H1 (cell line): ENCODE results near the gene C14orf132. TPM values are rescaled to one million over a fixed set of nuclear protein-coding genes. Genes with fewer than 3 reads are reported as not detected.

Source experiments
- CTCF ChIA-PET: fragments of 300-600 bp; sonication (Branson Sonifier 250); formaldehyde crosslinking; loops from one replicate; lab custom pipeline; 2021; ENCODE audit not compliant: partially characterized antibody; lab: Charles Lee
- POLR2A ChIA-PET: fragments of 300-600 bp; sonication (Branson Sonifier 250); formaldehyde crosslinking; loops from one replicate; lab custom pipeline; 2021; ENCODE audit warnings: inconsistent platforms; ENCODE audit not compliant: partially characterized antibody; lab: Charles Lee
- DNase-seq, 2 experiments: peaks; one replicate each; pipeline versions ENCODE4 v3.0.0 to v3.0.0-alpha.2; 2010 to 2022; ENCODE audit warnings: low spot score in 2 of 2, low read depth in 1 of 2, mixed read lengths in 1 of 2
- FAIRE-seq: peaks from 2 replicates; lab custom pipeline; 2011; peaks lifted over from hg19 to GRCh38; lab: Jason Lieb, UNC
- H2AFZ ChIP-seq: 2 replicates; pipeline ENCODE4 v1.8.1; 2012; ENCODE audit warnings: low read length, inconsistent platforms
- H2AK5ac ChIP-seq: 2 replicates; pipeline ENCODE4 v1.6.1; 2013; ENCODE audit warnings: low read depth, low read length
- H2BK120ac ChIP-seq: replicated peaks from 2 replicates; pipeline ENCODE3; 2013; ENCODE audit warnings: low read depth, low read length, inconsistent platforms
- H2BK12ac ChIP-seq: 2 replicates; pipeline ENCODE4 v1.6.1; 2013; ENCODE audit warnings: low read depth, low read length
- H2BK15ac ChIP-seq: 2 replicates; pipeline ENCODE4 v1.6.1; 2013; ENCODE audit warnings: low read length
- H2BK20ac ChIP-seq: 2 replicates; pipeline ENCODE4 v1.6.1; 2013; ENCODE audit warnings: low read length
- H2BK5ac ChIP-seq: 2 replicates; pipeline ENCODE4 v1.6.1; 2013; ENCODE audit warnings: low read depth, low read length
- H3K14ac ChIP-seq: 2 replicates; pipeline ENCODE4 v1.6.1; 2013; ENCODE audit warnings: inconsistent platforms; ENCODE audit not compliant: insufficient read length
- H3K18ac ChIP-seq: 2 replicates; pipeline ENCODE4 v1.6.1; 2013; ENCODE audit warnings: low read length; ENCODE audit errors: extremely low read depth
- H3K23ac ChIP-seq: 2 replicates; pipeline ENCODE4 v1.6.1; 2013; ENCODE audit warnings: inconsistent platforms; ENCODE audit not compliant: insufficient read length
- H3K23me2 ChIP-seq: 2 replicates; pipeline ENCODE4 v1.6.1; 2013; ENCODE audit warnings: low read depth, low read length
- H3K27ac ChIP-seq: 2 replicates; pipeline ENCODE4 v1.6.1; 2011; ENCODE audit warnings: low read depth, low read length, inconsistent platforms
- H3K27me3 ChIP-seq, 4 experiments: replicated peaks in 1 of 4; 1 replicate in 1 of 4; 2 replicates in 3 of 4; pipeline versions ENCODE4 v1.6.1 to v1.8.1; 2011 to 2013; ENCODE audit warnings: low read length in 3 of 4, mild to moderate bottlenecking in 3 of 4, inconsistent platforms in 2 of 4, mixed read lengths in 2 of 4, moderate library complexity in 1 of 4; ENCODE audit not compliant: control insufficient read depth in 3 of 4, insufficient read depth in 3 of 4; ENCODE audit errors: extremely low read depth in 1 of 4
- H3K36me3 ChIP-seq, 4 experiments: 2 replicates each; pipeline versions ENCODE4 v1.6.1 to v1.8.1; 2011 to 2013; ENCODE audit warnings: mild to moderate bottlenecking in 4 of 4, low read length in 3 of 4, moderate library complexity in 2 of 4, control low read depth in 1 of 4, inconsistent platforms in 1 of 4; ENCODE audit not compliant: insufficient read depth in 4 of 4, control insufficient read depth in 2 of 4
- H3K4ac ChIP-seq: replicated peaks from 2 replicates; pipeline ENCODE3; 2013; ENCODE audit warnings: low read length, low read depth, mixed read lengths, inconsistent platforms; ENCODE audit not compliant: insufficient read length
- H3K4me1 ChIP-seq, 4 experiments: replicated peaks in 1 of 4; 1 replicate in 1 of 4; 2 replicates in 3 of 4; pipeline versions ENCODE4 v1.6.1 to v1.8.1; 2011 to 2013; ENCODE audit warnings: low read length in 3 of 4, inconsistent platforms in 2 of 4, mixed read lengths in 1 of 4; ENCODE audit not compliant: insufficient read depth in 4 of 4, control insufficient read depth in 3 of 4
- H3K4me2 ChIP-seq, 2 experiments: 2 replicates each; pipeline versions ENCODE4 v1.6.1 to v1.8.1; 2011 to 2013; ENCODE audit warnings: low read depth in 2 of 2, low read length in 2 of 2, control low read depth in 1 of 2, inconsistent platforms in 1 of 2, mild to moderate bottlenecking in 1 of 2; ENCODE audit not compliant: insufficient read depth in 1 of 2
- H3K4me3 ChIP-seq, 4 experiments: fragments of 200-600, 300-600 bp in 1 of 4; sonication (generic), shearing (Covaris generic), sonication (Bioruptor Twin) in 1 of 4; 2 replicates each; pipeline versions ENCODE4 v1.5.1 to v1.8.1; 2011 to 2016; ENCODE audit warnings: low read length in 4 of 4, low read depth in 3 of 4, control low read depth in 2 of 4, inconsistent platforms in 2 of 4, mild to moderate bottlenecking in 2 of 4, mixed read lengths in 1 of 4, moderate library complexity in 1 of 4; ENCODE audit not compliant: insufficient read depth in 2 of 4; ENCODE audit errors: extremely low read depth in 1 of 4
- H3K56ac ChIP-seq: replicated peaks from 2 replicates; pipeline ENCODE3; 2013; ENCODE audit warnings: low read depth, mild to moderate bottlenecking, mixed read lengths, low read length, inconsistent platforms; ENCODE audit not compliant: insufficient read length
- H3K79me1 ChIP-seq: 2 replicates; pipeline ENCODE4 v1.6.1; 2013; ENCODE audit warnings: low read depth, low read length, control low read depth
- H3K79me2 ChIP-seq, 2 experiments: 2 replicates each; pipeline versions ENCODE4 v1.6.1 to v1.8.1; 2012 to 2013; ENCODE audit warnings: low read length in 2 of 2, mild to moderate bottlenecking in 2 of 2, inconsistent platforms in 1 of 2; ENCODE audit not compliant: insufficient read depth in 2 of 2, control insufficient read depth in 1 of 2
- H3K9ac ChIP-seq, 4 experiments: replicated peaks in 1 of 4; 1 replicate in 1 of 4; 2 replicates in 3 of 4; pipeline versions ENCODE4 v1.6.1 to v1.8.1; 2011 to 2013; ENCODE audit warnings: low read depth in 3 of 4, low read length in 3 of 4, control low read depth in 2 of 4, mild to moderate bottlenecking in 2 of 4, moderate library complexity in 2 of 4, inconsistent platforms in 1 of 4; ENCODE audit errors: extremely low read depth in 1 of 4
- H3K9me3 ChIP-seq, 2 experiments: 2 replicates each; pipeline versions ENCODE4 v1.6.1 to v1.8.1; 2012 to 2013; ENCODE audit warnings: mild to moderate bottlenecking in 2 of 2, moderate library complexity in 2 of 2, control low read depth in 1 of 2, inconsistent platforms in 1 of 2, low read depth in 1 of 2, low read length in 1 of 2, mixed read lengths in 1 of 2; ENCODE audit not compliant: insufficient read depth in 2 of 2
- H4K20me1 ChIP-seq, 2 experiments: replicated peaks in 1 of 2; 2 replicates each; pipeline versions ENCODE3 to v1.8.1; 2011 to 2013; ENCODE audit warnings: inconsistent platforms in 2 of 2, low read length in 2 of 2, mild to moderate bottlenecking in 1 of 2; ENCODE audit not compliant: insufficient read depth in 2 of 2, control insufficient read depth in 1 of 2
- H4K5ac ChIP-seq: 2 replicates; pipeline ENCODE4 v1.6.1; 2013; ENCODE audit warnings: low read length, low read depth, mixed read lengths, inconsistent platforms; ENCODE audit not compliant: insufficient read length
- H4K8ac ChIP-seq: 2 replicates; pipeline ENCODE4 v1.8.0; 2013; ENCODE audit warnings: mild to moderate bottlenecking, moderate library complexity, low read length, inconsistent platforms; ENCODE audit not compliant: insufficient read depth; ENCODE audit errors: extremely low read depth
- H4K91ac ChIP-seq: replicated peaks from 2 replicates; pipeline ENCODE3; 2013; ENCODE audit warnings: low read length, mixed read lengths, inconsistent platforms; ENCODE audit not compliant: insufficient read length
- BRCA1 ChIP-seq: IDR thresholded peaks from 2 replicates; pipeline ENCODE4 v1.6.1; 2012; ENCODE audit warnings: low read depth, low read length, improper control_type of control experiment
- CBX8 ChIP-seq: fragments of 300-800, 300-1000 bp; sonication (generic); IDR thresholded peaks from 2 replicates; pipeline ENCODE4 v1.7.1; 2016; ENCODE audit warnings: low read depth, low read length, borderline replicate concordance
- CHD1 ChIP-seq: IDR thresholded peaks from 2 replicates; pipeline ENCODE4 v1.6.1; 2012; ENCODE audit warnings: low read depth, low read length, improper control_type of control experiment
- KDM5A ChIP-seq: fragments of 200-600 bp; IDR thresholded peaks from 2 replicates; pipeline ENCODE4 v1.7.1; 2012; ENCODE audit warnings: mild to moderate bottlenecking, low read length, inconsistent platforms, mixed read lengths
- NANOG ChIP-seq: IDR thresholded peaks from 2 replicates; pipeline ENCODE4 v1.6.1; 2011; ENCODE audit warnings: low read length, low read depth, mild to moderate bottlenecking, inconsistent platforms; ENCODE audit not compliant: insufficient read depth, poor library complexity, severe bottlenecking
- RFX5 ChIP-seq: IDR thresholded peaks from 2 replicates; pipeline ENCODE4 v1.6.1; 2011; ENCODE audit warnings: low read depth, low read length, improper control_type of control experiment, borderline replicate concordance
- RXRA ChIP-seq: IDR thresholded peaks from 2 replicates; pipeline ENCODE4 v1.6.1; 2011; ENCODE audit warnings: low read depth, mild to moderate bottlenecking, low read length, moderate library complexity; ENCODE audit not compliant: insufficient read depth
- SP2 ChIP-seq: IDR thresholded peaks from 2 replicates; pipeline ENCODE4 v1.6.1; 2012; ENCODE audit warnings: mild to moderate bottlenecking, low read length, inconsistent platforms
- SUZ12 ChIP-seq: fragments of 200-600 bp; sonication (generic); IDR thresholded peaks from 2 replicates; pipeline ENCODE4 v1.6.1; 2012; ENCODE audit warnings: mild to moderate bottlenecking, inconsistent platforms, low read length, moderate library complexity, mixed read lengths
- TAF1 ChIP-seq: IDR thresholded peaks from 2 replicates; pipeline ENCODE4 v1.6.1; 2011; ENCODE audit warnings: mild to moderate bottlenecking, low read depth, low read length
- TEAD4 ChIP-seq: IDR thresholded peaks from 2 replicates; pipeline ENCODE4 v1.6.1; 2012; ENCODE audit warnings: low read depth, low read length, inconsistent platforms, mixed read lengths
- WGBS, 2 experiments: shearing (Covaris generic) in 1 of 2; methylation state at CpG; one replicate each; pipeline versions ENCODE4 v1.1.6 to v1.1.7; 2013 to 2015; ENCODE audit warnings: low lambda C conversion rate in 2 of 2, mixed read lengths in 2 of 2, inconsistent platforms in 1 of 2, low coverage in 1 of 2, missing lambda C conversion rate in 1 of 2; ENCODE audit not compliant: insufficient replicate concordance in 2 of 2, insufficient coverage in 1 of 2, insufficient read length in 1 of 2; ENCODE audit errors: extremely low coverage in 1 of 2, missing lambda C conversion rate in 1 of 2; 5-methylcytosine and 5-hydroxymethylcytosine counted together
- polyA plus RNA-seq, 7 experiments: library from polyadenylated mRNA; depleted of rRNA in 3 of 7; stranded (reverse) in 5 of 7; unstranded in 2 of 7; fragments of >200 nt in 5 of 7; fragments of 200-250 nt in 2 of 7; gene quantifications; 1 replicate in 5 of 7; 2 replicates in 1 of 7; 4 replicates in 1 of 7; pipeline versions ENCODE4 v1.2.1 to v1.2.3, GENCODE V29; 2011 to 2013; ENCODE audit warnings: missing spikeins in 2 of 7, mixed read lengths in 2 of 7
- total RNA-seq: library from RNA; stranded (reverse); fragmentation: NEBNext Ultra II Directional; extraction: Animal tissue kit (Norgen Biotek cat#: 25700); gene quantifications from 2 replicates; pipeline ENCODE4 v1.2.1, GENCODE V29; 2021
- TF ChIP-seq, protein P1 (sequence below): IDR thresholded peaks from 2 replicates; pipeline ENCODE4 v1.6.1; 2011; ENCODE audit warnings: low read length, improper control_type of control experiment
- TF ChIP-seq, protein P2 (sequence below): IDR thresholded peaks from 2 replicates; pipeline ENCODE4 v1.6.1; 2012; ENCODE audit warnings: inconsistent platforms

Gene C14orf132
- total and polyA plus RNA-seq, 2 of the 8 experiments (the other 6 are each of a cell fraction or from before 2014, with no cell fraction given) = 11.7 to 32.5 TPM

DNA sequence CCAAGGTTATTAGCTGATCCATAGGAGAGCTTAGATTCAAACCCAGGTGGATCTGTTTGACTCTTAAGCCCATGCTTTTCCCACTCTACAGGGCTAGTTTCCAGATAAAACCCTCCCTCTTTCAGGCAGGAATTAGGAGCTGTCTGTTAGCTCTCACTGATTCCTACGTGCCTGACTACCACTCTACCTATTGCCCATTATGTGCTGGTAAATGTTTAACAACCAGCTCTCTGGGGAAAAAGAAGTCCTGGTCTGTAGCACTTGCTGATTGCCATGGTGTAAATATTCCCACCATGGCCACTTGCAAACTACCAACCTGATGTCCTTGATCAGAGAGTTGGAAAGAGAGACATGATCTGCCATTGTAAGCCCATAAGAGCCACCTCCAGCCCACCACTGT is 100.0 kb downstream of the C14orf132 start:
- no peak overlapping the region for H2AK5ac ChIP-seq
- no peak overlapping the region for H2BK12ac ChIP-seq
- no peak overlapping the region for H3K27ac ChIP-seq
- H3K4me1 ChIP-seq = no peaks in the 10 kb centered on the region
- no peaks in the 10 kb centered on the region for H3K23me2 ChIP-seq
- CTCF ChIA-PET = interaction anchor here (1.7 to 2.2 kb wide), 2 partner anchors 11 to 41 kb away, joined by 5 to 7 read pairs; no protein-coding TSS in a partner anchor
- H2BK20ac ChIP-seq = no peak overlapping the region
- no peak overlapping the region for H2BK120ac ChIP-seq
- no peak overlapping the region for H2BK15ac ChIP-seq
- POLR2A ChIA-PET = no interaction called here
- H2BK5ac ChIP-seq = no peak overlapping the region
- H3K14ac ChIP-seq = no peak overlapping the region
- no peak overlapping the region for H4K8ac ChIP-seq
- no peak overlapping the region for H3K18ac ChIP-seq
- H3K23ac ChIP-seq = no peak overlapping the region
- FAIRE-seq (no peak), DNase-seq (no peak)
- no peaks in the 10 kb centered on the region for H3K79me2 ChIP-seq
- H4K20me1 ChIP-seq = no peaks in the 10 kb centered on the region
- no peak overlapping the region for H3K4me3 ChIP-seq
- no peak overlapping the region for H2AFZ ChIP-seq
- H3K56ac ChIP-seq = no peak overlapping the region
- H3K27me3 ChIP-seq = no peaks in the 10 kb centered on the region; a peak in 1 of 7 replicates
- no peaks in the 10 kb centered on the region for H3K79me1 ChIP-seq
- no peak overlapping the region for H3K9ac ChIP-seq
- no peak overlapping the region for H4K5ac ChIP-seq
- H3K36me3 ChIP-seq = no peaks in the 10 kb centered on the region
- peaks cover 4 to 6% of the 10 kb centered on the region in 2 experiments; a peak in 2 of 4 replicates for H3K9me3 ChIP-seq
- H4K91ac ChIP-seq = no peak overlapping the region
- H3K4me2 ChIP-seq = no peak overlapping the region
- WGBS, 2 experiments = 70% methylated on average over 1 of the region's 1 CpG; no CpG with 5 or more reads in 1 of the 2 experiments
- H3K4ac ChIP-seq = no peak overlapping the region
- no peak for TF ChIP-seq TAF1
- TF ChIP-seq, protein P1, sequence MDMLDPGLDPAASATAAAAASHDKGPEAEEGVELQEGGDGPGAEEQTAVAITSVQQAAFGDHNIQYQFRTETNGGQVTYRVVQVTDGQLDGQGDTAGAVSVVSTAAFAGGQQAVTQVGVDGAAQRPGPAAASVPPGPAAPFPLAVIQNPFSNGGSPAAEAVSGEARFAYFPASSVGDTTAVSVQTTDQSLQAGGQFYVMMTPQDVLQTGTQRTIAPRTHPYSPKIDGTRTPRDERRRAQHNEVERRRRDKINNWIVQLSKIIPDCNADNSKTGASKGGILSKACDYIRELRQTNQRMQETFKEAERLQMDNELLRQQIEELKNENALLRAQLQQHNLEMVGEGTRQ = no peak
- TF ChIP-seq NANOG = no peak
- TF ChIP-seq, protein P2, sequence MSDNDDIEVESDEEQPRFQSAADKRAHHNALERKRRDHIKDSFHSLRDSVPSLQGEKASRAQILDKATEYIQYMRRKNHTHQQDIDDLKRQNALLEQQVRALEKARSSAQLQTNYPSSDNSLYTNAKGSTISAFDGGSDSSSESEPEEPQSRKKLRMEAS = no peak
- no peak for TF ChIP-seq CHD1
- no peak for TF ChIP-seq CBX8
- TF ChIP-seq KDM5A = no peak
- TF ChIP-seq SUZ12 = no peak
- TF ChIP-seq BRCA1 = no peak
- no peak for TF ChIP-seq RXRA
- no peak for TF ChIP-seq TEAD4
- no peak for TF ChIP-seq RFX5
- TF ChIP-seq SP2 = no peak
